HG02678 (cell line): ENCODE data around the gene RHOBTB3.
A peak's percentile ranks its signal among the peaks of the same experiment; 100 is the strongest.
"Not testable (repeated sequence)": the region's sequence is repeated elsewhere in the genome, so short reads cannot be mapped to it uniquely, and the experiment has no call there.

Source experiments
- ATAC-seq: cut with Tn5 transposase; IDR thresholded peaks from one replicate; pipeline ENCODE4 v1.9.1; 2021; ENCODE audit warnings: mild to moderate bottlenecking, moderate library complexity; ENCODE audit not compliant: unreplicated experiment

Gene RHOBTB3

GRCh38 chr5:95836971-95837370 lies 105.8 kb downstream of the RHOBTB3 start:
- not testable (repeated sequence) for ATAC-seq

GRCh38 chr5:95837492-95837891 lies 106.4 kb downstream of the RHOBTB3 start:
- no peak for ATAC-seq

GRCh38 chr5:95838001-95838520 lies 106.9 kb downstream of the RHOBTB3 start:
- no peak for ATAC-seq

DNA sequence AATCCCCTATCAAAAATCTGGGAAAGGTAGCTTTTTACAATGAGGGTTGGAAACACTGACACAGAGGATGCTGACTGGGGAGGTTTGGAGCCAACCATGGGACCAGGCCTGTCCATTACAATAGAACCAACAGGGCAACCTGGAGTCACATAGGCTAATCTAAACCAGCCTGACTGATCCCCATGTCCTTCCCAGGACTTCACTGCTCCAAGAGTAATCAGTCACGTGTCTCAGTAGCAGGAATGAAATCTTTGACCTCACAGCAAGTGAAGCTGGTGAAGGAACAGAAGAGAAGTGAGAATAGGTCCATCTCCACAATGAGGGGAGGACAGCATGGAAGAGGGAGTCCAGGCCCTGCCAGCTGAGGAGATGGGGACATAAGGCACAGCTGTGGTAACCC lies 107.4 kb downstream of the RHOBTB3 start:
- no peak for ATAC-seq

GRCh38 chr5:95839658-95840057 lies 108.5 kb downstream of the RHOBTB3 start:
- ATAC-seq: no peak

DNA sequence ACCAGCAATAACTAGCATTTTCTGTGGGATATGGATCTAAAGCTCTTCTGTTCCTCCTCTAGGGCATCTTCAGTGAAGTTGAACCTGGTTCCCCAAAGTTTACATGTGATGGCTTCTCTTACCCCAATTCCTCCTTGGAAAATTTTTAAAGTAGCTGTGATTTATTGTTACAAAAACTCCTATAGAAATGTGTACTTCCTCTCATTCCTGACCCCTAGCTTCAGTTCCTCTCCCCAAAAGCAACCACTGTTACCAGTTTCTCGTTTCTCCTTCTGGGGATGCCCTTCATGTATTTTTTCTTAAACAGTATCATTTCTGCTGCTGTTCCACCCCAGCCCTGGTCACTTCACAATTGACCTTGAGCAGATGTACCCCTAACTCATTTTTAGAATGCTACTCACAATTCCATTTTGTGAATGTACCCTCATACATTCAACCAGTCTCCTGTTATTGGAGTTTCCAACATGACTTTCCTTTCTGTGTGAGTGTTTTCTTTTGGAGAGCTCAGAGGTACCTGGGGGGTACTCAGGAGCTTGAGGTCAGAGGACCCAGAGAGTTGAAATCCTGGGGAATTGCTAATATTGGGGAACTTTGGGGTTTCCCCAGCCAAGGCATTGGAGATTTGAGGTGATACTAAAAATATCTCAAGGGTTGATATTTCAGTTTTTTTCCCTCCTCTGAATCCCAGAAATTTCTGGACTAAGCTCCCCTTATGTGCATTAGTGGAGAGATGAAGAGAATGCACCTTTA lies 110.0 kb downstream of the RHOBTB3 start:
- ATAC-seq: no peak

DNA sequence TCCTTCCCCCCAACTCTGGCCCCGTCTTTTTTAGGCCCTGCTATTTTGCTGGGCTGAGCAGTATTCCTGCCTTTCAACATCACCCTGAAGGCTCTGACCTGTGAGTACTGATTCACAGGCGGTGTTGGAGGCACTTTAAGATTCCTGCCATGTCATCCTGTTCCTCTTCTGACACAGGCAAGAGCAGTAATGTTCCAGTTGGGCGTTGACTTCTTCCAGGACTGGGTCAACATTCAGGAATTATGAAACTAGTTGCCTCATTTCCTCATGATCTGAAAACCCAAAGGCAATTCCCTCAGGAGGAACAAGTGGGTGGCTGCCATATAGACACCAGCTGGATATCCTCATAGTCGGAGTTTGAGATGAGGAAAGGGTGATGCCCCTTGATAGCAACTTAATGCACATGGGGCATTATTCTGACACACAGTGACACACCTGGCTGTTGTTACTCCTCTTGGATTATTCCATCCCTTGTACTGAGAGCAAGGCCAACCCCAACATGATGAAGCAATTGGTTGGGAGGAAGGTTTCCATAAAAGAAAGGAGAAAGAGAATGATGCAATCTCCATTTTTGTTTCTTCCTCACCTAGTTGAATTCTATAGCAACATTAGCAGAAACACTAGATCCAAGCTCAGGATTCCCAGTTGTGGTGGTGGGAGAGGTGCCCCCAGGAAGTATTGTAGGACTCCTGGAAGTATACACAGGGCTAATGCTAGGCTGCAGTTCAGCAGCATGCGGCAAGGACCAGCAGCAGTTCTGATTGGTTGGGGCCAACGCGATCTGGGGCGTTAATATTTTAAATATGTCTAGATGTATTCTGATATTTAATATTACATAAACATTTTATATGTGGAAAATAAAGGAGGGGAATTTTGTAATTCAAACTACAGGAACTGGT lies 111.0 kb downstream of the RHOBTB3 start:
- ATAC-seq: no peak

- ATAC-seq: peak; percentile 93
These were observed 111.9 kb downstream of the RHOBTB3 start for GRCh38 chr5:95842854-95843544.

DNA sequence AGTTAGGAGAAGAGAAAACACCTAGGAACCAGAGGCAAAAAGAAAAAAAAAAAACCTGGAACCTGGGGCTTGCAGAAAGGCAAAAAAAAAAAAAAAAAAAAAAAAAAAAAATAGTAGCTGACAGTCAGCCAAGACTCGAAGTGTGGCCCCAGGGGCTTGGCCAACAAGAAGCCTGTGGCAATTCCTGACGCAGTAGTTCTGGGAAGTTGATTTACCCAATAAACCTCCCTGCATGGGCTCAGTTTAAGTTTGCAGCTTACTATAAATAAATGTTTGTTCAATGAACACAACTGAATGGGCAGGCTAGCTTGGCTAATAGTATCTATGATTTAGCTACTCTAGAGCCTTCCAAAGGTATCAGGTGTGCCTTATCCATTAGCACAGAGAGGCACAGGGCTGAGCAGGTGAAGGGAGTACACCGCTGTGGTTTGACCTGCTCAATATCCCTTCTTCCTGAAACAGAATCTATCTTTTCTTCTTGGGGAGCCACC lies 112.6 kb downstream of the RHOBTB3 start:
- ATAC-seq: no peak

GRCh38 chr5:95845391-95845790 lies 114.3 kb downstream of the RHOBTB3 start:
- ATAC-seq: no peak
